Activated effector memory CD4-positive, alpha-beta T cell treated with anti-CD3 and anti-CD28 coated beads, Interleukin-2, amount 50 U/mL, for 16 hours (primary cell): ENCODE results near the gene LRRC57.

Experiments used
- DNase-seq: peaks from one replicate; pipeline ENCODE4 v3.0.0-alpha.2; 2020

The LRRC57 gene

GRCh38 chr15:42549741-42550392 lies 1.3 kb upstream of the LRRC57 start:
- no peak for DNase-seq

- no peak for DNase-seq
Observed at GRCh38 chr15:42549032-42549491, 469 bp upstream of the LRRC57 start.

GRCh38 chr15:42547918-42548248 lies 710 bp downstream of the LRRC57 start:
- DNase-seq, result no peak

- DNase-seq, result no peak
Observed at GRCh38 chr15:42544853-42545629, 3.6 kb downstream of the LRRC57 start.

GRCh38 chr15:42533246-42533645 lies 15.3 kb downstream of the LRRC57 start:
- no peak for DNase-seq

- no peak for DNase-seq
Observed at GRCh38 chr15:42528970-42529369, 19.6 kb downstream of the LRRC57 start.

- no peak for DNase-seq
Observed at GRCh38 chr15:42523331-42523730, 25.3 kb downstream of the LRRC57 start.

GRCh38 chr15:42511007-42511391 lies 37.6 kb downstream of the LRRC57 start:
- no peak for DNase-seq

- no peak for DNase-seq
Observed at GRCh38 chr15:42510258-42511006, 38.2 kb downstream of the LRRC57 start.

- DNase-seq, result no peak
Observed at GRCh38 chr15:42508263-42508690, 40.3 kb downstream of the LRRC57 start.

- no peak for DNase-seq
Observed at GRCh38 chr15:42507514-42507913, 41.1 kb downstream of the LRRC57 start.

- DNase-seq, result no peak
Observed at GRCh38 chr15:42504631-42505030, 44.0 kb downstream of the LRRC57 start.

GRCh38 chr15:42503825-42504224 lies 44.8 kb downstream of the LRRC57 start:
- DNase-seq, result no peak

- no peak for DNase-seq
Observed at GRCh38 chr15:42502477-42502876, 46.1 kb downstream of the LRRC57 start.

GRCh38 chr15:42499858-42500609 lies 48.6 kb downstream of the LRRC57 start:
- DNase-seq, result no peak

- DNase-seq, result no peak
Observed at GRCh38 chr15:42498212-42499068, 50.2 kb downstream of the LRRC57 start.

- DNase-seq, result peak; percentile 94
Observed at GRCh38 chr15:42495361-42496212, 53.0 kb downstream of the LRRC57 start, which contains the start of gene SNAP23. TSS of gene SNAP23 (plus strand) at chr15:42495634. CDS start at chr15:42511847, 16,213 bp downstream.

GRCh38 chr15:42494998-42495360 lies 53.6 kb downstream of the LRRC57 start:
- DNase-seq, result peak; percentile 83

- DNase-seq, result no peak
Observed at GRCh38 chr15:42493679-42494078, 54.9 kb downstream of the LRRC57 start.

GRCh38 chr15:42491539-42492225 lies 56.9 kb downstream of the LRRC57 start:
- no peak for DNase-seq
